A549 (cell line): Measurements from ENCODE around the gene KRT71.

Experiments
- CBX8 ChIP-seq: fragments of 200-600 bp; sonication (generic); IDR thresholded peaks from 2 replicates; pipeline ENCODE4 v1.6.1; 2016
- CTCF ChIP-seq: fragments of >200 bp; sonication (Bioruptor Twin); formaldehyde crosslinking; IDR thresholded peaks from 3 replicates; pipeline ENCODE4 v1.5.1; 2016
- MAX ChIP-seq: IDR thresholded peaks from 2 replicates; pipeline ENCODE4 v1.6.1; 2012

- no peak for TF ChIP-seq CTCF
- no peak for TF ChIP-seq MAX
- TF ChIP-seq CBX8 = no peak
Measured at GRCh38 chr12:52540531-52540930, 12.4 kb downstream of the KRT71 start.
